Activated CD8-positive, alpha-beta memory T cell treated with anti-CD3 and anti-CD28 coated beads, Interleukin-2, amount 10 ng/mL, durations not matched to agents 7 days and 5 days (primary cell): ENCODE data around the gene GABRP. TPM values are rescaled to one million over a fixed set of nuclear protein-coding genes. Genes with fewer than 3 reads are reported as not detected.

ENCODE experiments used
- ATAC-seq: fragments of 150-1000 bp; cut with Tn5 transposase; one replicate; pipeline ENCODE4 v1.10.0; 2021; ENCODE audit warnings: moderate library complexity
- CTCF ChIA-PET: fragments of 350-600 bp; sonication (Branson Sonifier 250); formaldehyde crosslinking; loops from one replicate; lab custom pipeline; 2021; ENCODE audit warnings: antibody characterized with exemption; lab: Charles Lee
- DNase-seq: peaks from one replicate; pipeline ENCODE4 v3.0.0-alpha.2; 2020
- H3K27ac Mint-ChIP-seq: one replicate; pipeline ENCODE4 v1.8.0; 2021; ENCODE audit warnings: mild to moderate bottlenecking, mixed read lengths
- H3K27me3 Mint-ChIP-seq: one replicate; pipeline ENCODE4 v1.8.0; 2021; ENCODE audit warnings: mixed read lengths
- H3K36me3 Mint-ChIP-seq: one replicate; pipeline ENCODE4 v1.8.0; 2021; ENCODE audit warnings: mild to moderate bottlenecking, mixed read lengths
- H3K4me1 Mint-ChIP-seq: one replicate; pipeline ENCODE4 v1.8.0; 2021; ENCODE audit warnings: mixed read lengths
- H3K4me3 Mint-ChIP-seq: one replicate; pipeline ENCODE4 v1.8.0; 2021; ENCODE audit warnings: mild to moderate bottlenecking, moderate library complexity, mixed read lengths
- H3K9me3 Mint-ChIP-seq: one replicate; pipeline ENCODE4 v1.8.0; 2022; ENCODE audit warnings: low read depth, mixed read lengths
- total RNA-seq, 2 experiments: library from RNA; stranded (reverse); gene quantifications; one replicate each; pipeline ENCODE4 v1.2.3, GENCODE V29; 2021

Gene GABRP
- total RNA-seq, 2 experiments from 2014 or later = not detected

- peaks cover 3% of the 10 kb centered on the region for H3K4me1 Mint-ChIP-seq
- H3K36me3 Mint-ChIP-seq = peaks cover 11% of the 10 kb centered on the region
- H3K27ac Mint-ChIP-seq = no peak overlapping the region
- H3K27me3 Mint-ChIP-seq = peaks cover 28% of the 10 kb centered on the region
- DNase-seq = no peak
- H3K4me3 Mint-ChIP-seq = no peak overlapping the region
- ATAC-seq = no peak
- H3K9me3 Mint-ChIP-seq = peaks cover 16% of the 10 kb centered on the region
- CTCF ChIA-PET = no interaction called here
Observed at GRCh38 chr5:170863646-170864045, 80.1 kb downstream of the GABRP start.

Other genes with a start within 250 kb of the GABRP start
- not detected for gene RANBP17, start 78.3 kb downstream of the GABRP start, total RNA-seq